HL-60/S4 treated with retinoic acid at 250 ng/mL for 4 days and 3 days (cell line): ENCODE data around the gene SPAG16.

Experiments
- in situ Hi-C: fragments of 300-500 bp; cut with MboI; formaldehyde crosslinking; loops from 2 replicates; pipeline ENCODE4 v1.7.0; 2022; ENCODE audit warnings: low sequenced_read_pairs

Gene SPAG16

DNA sequence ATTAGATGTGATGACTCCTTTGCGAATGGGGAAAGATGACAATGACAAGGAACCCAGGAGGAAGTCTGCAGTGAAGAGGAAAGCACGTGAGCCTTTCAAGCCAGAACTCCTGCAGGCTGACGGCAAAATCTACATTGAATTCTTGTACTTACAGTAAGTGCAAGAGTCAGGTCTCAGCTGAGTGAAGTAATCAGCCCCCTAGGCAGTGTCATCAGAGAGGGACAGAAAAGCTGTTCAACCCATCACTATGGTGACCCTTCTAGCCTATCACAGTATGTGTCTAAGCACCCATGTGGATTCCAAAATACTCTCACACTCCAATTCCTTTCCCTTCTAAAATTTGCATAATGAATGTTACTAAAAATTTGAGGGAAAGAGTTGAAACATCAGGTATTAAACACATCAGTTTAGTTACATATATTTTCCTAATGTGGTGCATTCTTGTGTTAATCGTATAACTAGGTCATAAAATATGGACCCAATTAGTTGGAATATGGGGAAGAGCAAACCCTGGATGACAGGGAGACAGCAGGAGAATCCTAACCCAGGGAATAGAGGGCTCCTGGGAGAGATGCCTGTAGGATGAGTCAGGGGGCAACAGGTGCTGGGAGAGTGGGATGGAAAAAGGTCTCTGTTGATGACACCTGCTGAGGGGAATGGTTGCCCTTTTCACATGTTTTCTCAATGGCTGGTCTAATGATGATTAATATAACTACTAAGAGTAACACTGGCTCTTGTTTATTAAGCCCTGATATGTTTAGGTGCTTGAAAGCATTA is 1166.0 kb downstream of the SPAG16 start:
- in situ Hi-C loops, result no loop called here

GRCh38 chr2:214451516-214452275 is 1167.4 kb downstream of the SPAG16 start:
- in situ Hi-C loops, result no loop called here
